Islet precursor cell (in vitro differentiated cells): ENCODE results near the gene PRM1.
A peak's percentile ranks its signal among the peaks of the same experiment; 100 is the strongest.

ENCODE experiments used
- DNase-seq: peaks from one replicate; pipeline ENCODE4 v3.0.0-alpha.2; 2018

The PRM1 gene

GRCh38 chr16:11271610-11272009 is 9.5 kb downstream of the PRM1 start:
- DNase-seq = no peak

- DNase-seq = no peak
Measured at GRCh38 chr16:11270602-11271162, 10.4 kb downstream of the PRM1 start.

GRCh38 chr16:11268921-11269375 is 12.2 kb downstream of the PRM1 start, which contains the start of gene TNP2:
Gene TNP2, minus strand, starts transcription at chr16:11269325. Its CDS starts 63 bp downstream, at chr16:11269262.
- no peak for DNase-seq

DNA sequence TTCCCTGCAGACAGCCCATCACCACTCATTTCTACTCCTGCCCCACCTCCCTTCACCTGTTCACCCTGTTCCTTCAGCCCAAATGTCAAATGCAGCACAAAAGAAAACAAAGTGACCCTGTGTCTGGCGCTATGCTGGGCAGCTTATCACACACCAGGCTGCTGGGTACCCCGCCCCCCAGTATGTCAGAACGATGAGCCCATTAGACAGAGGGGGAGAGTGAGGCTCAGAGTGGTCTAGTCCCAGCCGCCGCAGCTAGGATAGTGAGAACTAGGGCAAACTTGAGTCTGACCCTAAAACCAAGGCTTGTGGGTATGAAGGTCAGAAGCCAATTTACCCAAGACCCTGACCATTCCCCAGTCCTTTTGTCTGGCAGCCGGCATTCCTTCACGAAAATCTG is 16.0 kb downstream of the PRM1 start:
- no peak for DNase-seq

DNA sequence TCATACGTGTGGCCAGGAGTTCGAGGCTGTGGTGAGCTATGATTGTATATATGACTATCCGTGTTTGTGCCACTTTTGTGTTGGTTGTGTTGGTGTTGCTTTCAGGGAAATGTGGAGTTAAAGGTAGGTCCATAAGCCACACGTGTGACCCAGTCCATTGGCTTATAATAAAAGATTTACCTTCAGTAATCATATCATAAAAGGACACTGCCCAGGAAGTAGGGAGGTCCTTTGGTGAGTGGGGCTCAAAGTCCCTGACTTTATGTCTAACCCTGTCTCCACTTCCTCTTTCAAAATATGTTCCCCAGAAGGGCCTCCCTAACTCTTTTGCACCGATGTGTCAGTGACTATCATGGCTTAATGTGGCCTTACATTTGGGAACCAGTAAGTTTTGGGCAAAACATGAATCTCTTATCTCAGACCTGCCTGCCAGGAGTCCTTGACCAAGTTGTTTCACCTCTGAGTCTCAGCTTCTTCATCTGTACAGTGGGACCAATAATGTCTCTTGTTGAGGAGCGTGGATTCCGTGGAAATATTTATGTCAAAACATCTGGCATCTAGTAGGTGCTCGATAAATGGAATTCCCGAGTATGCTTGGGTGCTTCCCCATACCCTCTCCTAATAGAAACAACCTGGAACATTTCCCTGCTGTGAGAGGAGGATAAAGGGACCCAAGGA is 16.8 kb downstream of the PRM1 start:
- no peak for DNase-seq

DNA sequence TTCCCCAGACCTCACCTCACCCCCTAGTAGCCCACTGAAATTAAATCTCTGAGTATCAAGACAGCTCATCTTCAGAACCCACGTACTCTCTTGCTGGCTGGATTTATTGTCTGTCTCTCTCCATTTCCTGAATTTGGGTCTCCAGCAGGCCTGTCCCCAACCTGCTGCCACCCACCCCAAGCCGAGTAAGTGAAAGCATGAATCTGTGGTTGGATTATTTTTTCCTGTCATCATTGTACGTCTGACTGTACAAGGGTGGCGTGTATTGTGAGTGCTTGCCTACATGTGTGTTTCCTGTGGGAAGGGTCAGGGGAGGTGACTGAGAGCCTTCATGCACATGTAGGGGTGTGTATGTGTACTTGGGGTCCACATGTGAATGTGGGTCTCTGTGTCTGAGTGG is 17.4 kb downstream of the PRM1 start:
- no peak for DNase-seq

DNA sequence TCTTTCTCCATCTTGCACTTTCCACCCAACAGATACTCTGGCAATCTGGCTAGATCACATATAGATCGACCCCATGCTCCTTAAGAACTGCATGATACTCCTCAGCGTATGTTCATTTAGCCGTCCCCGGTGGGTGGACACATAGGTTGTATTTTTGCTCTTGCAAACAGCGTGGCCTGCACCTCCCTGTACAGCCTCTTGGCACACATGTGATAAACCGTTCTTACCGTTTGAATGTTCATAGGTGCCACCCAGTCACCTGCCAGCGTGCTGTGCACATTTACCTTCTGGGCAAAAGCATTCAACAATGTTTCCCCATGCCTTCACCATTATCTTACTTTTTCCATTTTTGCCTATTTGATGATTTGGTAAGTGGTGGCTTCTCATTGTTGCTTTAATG is 18.2 kb downstream of the PRM1 start:
- DNase-seq = no peak

GRCh38 chr16:11260596-11260966 is 20.5 kb downstream of the PRM1 start:
- DNase-seq = peak; percentile 85

GRCh38 chr16:11259655-11260595 is 21.2 kb downstream of the PRM1 start:
- no peak for DNase-seq

- DNase-seq = no peak
Measured at GRCh38 chr16:11258553-11259492, 22.3 kb downstream of the PRM1 start.

- DNase-seq = peak; percentile 89
Measured at GRCh38 chr16:11257131-11257938, 23.8 kb downstream of the PRM1 start.

DNA sequence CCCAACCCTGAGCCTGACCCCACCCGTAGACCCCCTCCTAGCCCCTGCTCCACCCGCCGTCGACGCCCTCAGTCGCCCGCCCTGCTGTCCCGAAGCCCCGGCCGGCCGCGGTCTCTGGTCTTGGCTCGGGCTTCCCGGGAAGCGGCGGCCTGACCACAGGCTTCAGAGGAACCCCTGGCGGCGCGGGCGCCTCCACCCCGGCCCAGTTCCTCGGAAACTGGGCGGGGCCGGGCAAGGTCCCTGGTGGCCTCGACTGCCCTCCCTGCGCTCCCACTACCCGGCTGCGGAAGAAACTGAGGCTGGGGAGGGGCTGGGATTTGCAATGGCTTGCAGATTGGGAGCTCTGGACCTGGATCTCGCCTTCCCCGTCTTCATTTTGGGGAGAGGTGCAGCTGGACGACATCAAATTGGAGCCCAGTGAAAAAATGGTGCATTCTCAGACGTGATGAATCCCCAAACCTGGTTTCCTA is 24.4 kb downstream of the PRM1 start:
- DNase-seq = peak; percentile 87

GRCh38 chr16:11255737-11256660 is 25.1 kb downstream of the PRM1 start, which contains the start of gene SOCS1:
Gene SOCS1, minus strand, starts transcription at chr16:11256204. Its CDS starts 726 bp downstream, at chr16:11255478.
- DNase-seq = peak; percentile 93

GRCh38 chr16:11254913-11255736 is 26.0 kb downstream of the PRM1 start:
- peak; percentile 73 for DNase-seq

DNA sequence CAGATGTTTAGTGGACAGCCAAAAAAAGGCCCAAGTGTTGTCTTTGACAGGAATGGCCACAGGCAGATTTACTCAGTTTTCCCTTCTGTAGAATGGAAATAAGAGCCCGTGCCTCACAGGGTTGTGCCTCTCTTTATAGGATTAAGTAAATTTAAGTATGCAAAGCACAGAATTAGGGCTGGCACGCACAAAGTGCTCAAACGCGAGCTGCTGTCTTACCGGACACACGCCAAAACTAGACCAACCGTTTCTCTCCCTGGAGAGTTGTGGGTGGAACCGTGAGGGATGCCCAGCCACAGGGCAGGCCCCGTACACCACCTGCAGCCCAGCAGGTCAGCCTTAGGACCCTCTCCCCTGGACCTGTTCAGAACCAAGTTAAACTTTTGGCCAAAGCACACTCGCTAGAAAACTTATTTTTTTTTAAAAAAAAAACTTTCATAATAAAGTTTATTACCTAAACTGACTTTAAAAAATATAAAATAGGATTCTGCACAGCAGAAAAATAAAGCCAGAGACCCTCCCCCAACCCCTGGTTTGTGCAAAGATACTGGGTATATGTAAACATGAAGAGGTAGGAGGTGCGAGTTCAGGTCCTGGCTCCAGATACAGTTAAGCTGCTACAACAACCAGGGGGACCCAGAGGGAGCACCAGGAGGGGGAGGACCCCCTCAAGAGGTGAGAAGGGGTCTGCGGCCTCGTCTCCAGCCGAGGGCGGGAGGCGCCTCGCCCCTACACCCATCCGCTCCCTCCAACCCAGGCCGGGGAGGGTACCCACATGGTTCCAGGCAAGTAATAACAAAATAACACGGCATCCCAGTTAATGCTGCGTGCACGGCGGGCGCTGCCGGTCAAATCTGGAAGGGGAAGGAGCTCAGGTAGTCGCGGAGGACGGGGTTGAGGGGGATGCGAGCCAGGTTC is 26.9 kb downstream of the PRM1 start:
- no peak for DNase-seq

GRCh38 chr16:11253009-11253994 is 27.8 kb downstream of the PRM1 start:
- no peak for DNase-seq

DNA sequence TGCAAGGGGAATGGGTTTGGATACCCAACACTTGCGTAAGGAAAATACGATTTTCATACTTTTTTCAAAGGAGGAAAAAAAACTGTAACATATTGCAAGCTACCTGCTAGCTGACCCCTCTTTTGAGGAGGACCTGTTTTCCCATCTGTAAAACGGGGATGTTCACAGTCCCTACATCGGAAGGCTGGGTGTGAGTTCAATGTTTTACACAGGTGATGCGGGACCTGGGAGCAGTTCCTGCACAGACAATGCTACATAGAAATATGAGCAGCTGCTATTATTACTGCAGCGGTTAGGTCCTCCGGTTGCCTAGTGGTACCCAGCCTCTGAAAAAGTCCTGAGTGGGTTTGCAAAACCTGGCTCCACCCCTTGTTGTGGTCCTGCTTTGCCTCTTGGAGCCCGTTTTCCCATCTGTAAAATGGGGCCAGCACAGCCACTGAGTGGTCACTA is 28.6 kb downstream of the PRM1 start:
- no peak for DNase-seq
